Spleen (tissue), 7 donors: Measurements from ENCODE around the gene PHRF1.

ENCODE experiments used
- CTCF ChIP-seq, 11 experiments: fragments of 200-600 bp in 7 of 11; fragments of 450-650 bp in 4 of 11; sonication (generic) in 4 of 11; IDR thresholded peaks in 8 of 11; conservative IDR thresholded peaks in 3 of 11; 1 replicate in 7 of 11; 2 replicates in 4 of 11; pipeline versions ENCODE4 v1.4.0 to v1.8.0; 2016 to 2021; ENCODE audit warnings: antibody characterized with exemption in 11 of 11, inconsistent platforms in 4 of 11, mild to moderate bottlenecking in 1 of 11
- POLR2AphosphoS5 ChIP-seq, 3 donors: sonication (generic); formaldehyde crosslinking; IDR thresholded peaks; one replicate each; pipeline ENCODE4 v1.5.1; 2017; ENCODE audit warnings: antibody characterized with exemption in 3 of 3
- donor health status: DM: no; HTN: no; CAD: no; lungs with moderate emphysema.
- donor health status: DM: no; HTN: no; CAD: no.
- donor health status: DM: no; HTN: no; CAD: no.

DNA sequence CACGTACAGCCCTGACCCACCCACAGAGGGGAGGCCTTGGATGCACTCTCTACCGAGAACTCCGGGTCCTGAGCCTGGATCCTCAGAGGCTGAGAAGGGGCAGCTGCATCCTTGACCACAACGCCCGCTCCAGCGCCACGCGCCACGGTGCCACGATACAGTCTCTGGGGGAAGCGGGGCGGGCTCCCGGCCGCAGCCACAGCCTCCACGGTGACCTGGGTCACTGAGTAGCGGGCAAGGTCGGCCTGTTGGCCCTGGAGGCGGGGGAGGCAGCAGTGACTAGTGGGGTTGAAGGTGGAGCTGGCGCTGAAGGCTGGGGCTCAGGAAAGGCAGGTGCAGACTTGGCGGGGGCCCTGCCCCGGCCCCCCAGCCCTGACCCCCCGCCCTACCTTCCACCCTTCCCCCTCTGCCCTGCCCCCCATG lies 43.4 kb downstream of the PHRF1 start:
- no peak for TF ChIP-seq CTCF (IDR thresholded peaks at IDR 0.05 in 8 of 11, conservative IDR thresholded peaks at IDR 0.05 in 3 of 11)
- peak in 1 of 3 donors; percentile 38 for TF ChIP-seq POLR2AphosphoS5 (IDR thresholded peaks at IDR 0.05)
